ENCODE measurements around the gene STARD13. TPM values are rescaled to one million over a fixed set of nuclear protein-coding genes. Genes with fewer than 3 reads are reported as not detected.

The STARD13 gene
- total RNA-seq, 1 experiment from 2014 or later, result 4.1 TPM

DNA sequence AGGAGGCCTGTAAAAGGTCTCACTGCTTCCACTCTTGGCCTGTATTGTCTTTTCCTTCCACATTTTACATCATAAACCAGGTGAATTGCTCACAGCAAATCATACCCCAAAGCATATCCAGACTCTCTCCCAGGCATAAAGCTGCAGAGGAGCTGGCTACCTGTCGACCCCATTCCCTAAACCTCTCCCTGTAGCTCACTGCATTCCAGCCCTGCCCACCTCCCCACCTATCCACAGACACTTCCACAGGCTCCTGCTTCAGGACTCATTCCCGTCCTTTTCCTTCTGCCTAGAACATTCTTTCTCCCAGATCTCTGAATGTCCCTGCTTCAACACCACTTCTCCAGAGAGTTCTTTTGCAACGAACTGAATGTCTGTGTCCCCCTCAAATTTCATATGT lies 46.4 kb upstream of the STARD13 start:
- intact Hi-C loops (cut with micrococcal nuclease), result no loop called here

More for the DNA sequence above, 46.4 kb upstream of the STARD13 start:
- no peak for DNase-seq (ENCODE audit: low read depth, low spot score)
- Histone ChIP-seq H3K27ac (ENCODE audit: low read depth, low read length) (no peak overlapping the region), H3K4me1 (ENCODE audit: control insufficient read depth in 1 of 2, insufficient read depth in 2 of 2, low read length in 2 of 2) (no peaks in the 10 kb centered on the region), H3K9ac (ENCODE audit: low read length) (no peak overlapping the region), H3K9me2 (ENCODE audit: insufficient read depth) (no peaks in the 10 kb centered on the region; the same call in 1 of the 2 replicates), H3K4me2 (ENCODE audit: low read length) (no peak overlapping the region), H3K4me3 (replicated peaks in 1 of 2; ENCODE audit: low read depth in 1 of 2, low read length in 2 of 2) (no peak overlapping the region), H4K20me1 (ENCODE audit: insufficient read depth) (no peaks in the 10 kb centered on the region), H3K79me2 (ENCODE audit: insufficient read depth, low read length) (no peaks in the 10 kb centered on the region), H2AFZ (ENCODE audit: low read depth, low read length, poor library complexity, severe bottlenecking) (no peak overlapping the region), H3K36me3 (ENCODE audit: control insufficient read depth in 1 of 2, insufficient read depth in 2 of 2, low read length in 2 of 2) (no peaks in the 10 kb centered on the region), H3K27me3 (ENCODE audit: insufficient read depth, low read length) (no peaks in the 10 kb centered on the region), H3K9me3 (ENCODE audit: control insufficient read depth in 1 of 2, insufficient read depth in 1 of 2, low read depth in 1 of 2, low read length in 2 of 2) (no peaks in the 10 kb centered on the region)
- ChIA-PET RAD21 (ENCODE audit: low non-redundant PET in 1 of 2, low total read pairs in 2 of 2, uncharacterized antibody in 2 of 2, unreplicated experiment in 2 of 2) (no interaction called here), POLR2A (interaction anchor here (0.6 kb wide), 1 partner anchor 19 kb away, joined by 3 read pairs; no protein-coding TSS in a partner anchor), CTCF (no interaction called here)
- ATAC-seq, result no peak
- no peak for TF ChIP-seq POLR2A (IDR thresholded peaks at IDR 0.05; ENCODE audit: borderline replicate concordance, extremely low read depth, insufficient read depth, insufficient read length)
- no peak for TF ChIP-seq POLR2AphosphoS5 (IDR thresholded peaks at IDR 0.05; ENCODE audit: low read depth, low read length)
- TF ChIP-seq SP1 (IDR thresholded peaks at IDR 0.05; ENCODE audit: low read depth), result no peak
- no peak for TF ChIP-seq EGR1 (IDR thresholded peaks at IDR 0.05; ENCODE audit: low read depth)
- TF ChIP-seq, protein P1, sequence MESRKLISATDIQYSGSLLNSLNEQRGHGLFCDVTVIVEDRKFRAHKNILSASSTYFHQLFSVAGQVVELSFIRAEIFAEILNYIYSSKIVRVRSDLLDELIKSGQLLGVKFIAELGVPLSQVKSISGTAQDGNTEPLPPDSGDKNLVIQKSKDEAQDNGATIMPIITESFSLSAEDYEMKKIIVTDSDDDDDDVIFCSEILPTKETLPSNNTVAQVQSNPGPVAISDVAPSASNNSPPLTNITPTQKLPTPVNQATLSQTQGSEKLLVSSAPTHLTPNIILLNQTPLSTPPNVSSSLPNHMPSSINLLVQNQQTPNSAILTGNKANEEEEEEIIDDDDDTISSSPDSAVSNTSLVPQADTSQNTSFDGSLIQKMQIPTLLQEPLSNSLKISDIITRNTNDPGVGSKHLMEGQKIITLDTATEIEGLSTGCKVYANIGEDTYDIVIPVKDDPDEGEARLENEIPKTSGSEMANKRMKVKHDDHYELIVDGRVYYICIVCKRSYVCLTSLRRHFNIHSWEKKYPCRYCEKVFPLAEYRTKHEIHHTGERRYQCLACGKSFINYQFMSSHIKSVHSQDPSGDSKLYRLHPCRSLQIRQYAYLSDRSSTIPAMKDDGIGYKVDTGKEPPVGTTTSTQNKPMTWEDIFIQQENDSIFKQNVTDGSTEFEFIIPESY (IDR thresholded peaks at IDR 0.05; ENCODE audit: extremely low read depth, insufficient replicate concordance, low read length), result no peak
- TF ChIP-seq JUND (IDR thresholded peaks at IDR 0.05), result no peak
- no peak for TF ChIP-seq EZH2 (IDR thresholded peaks at IDR 0.05)
- TF ChIP-seq, protein P2, sequence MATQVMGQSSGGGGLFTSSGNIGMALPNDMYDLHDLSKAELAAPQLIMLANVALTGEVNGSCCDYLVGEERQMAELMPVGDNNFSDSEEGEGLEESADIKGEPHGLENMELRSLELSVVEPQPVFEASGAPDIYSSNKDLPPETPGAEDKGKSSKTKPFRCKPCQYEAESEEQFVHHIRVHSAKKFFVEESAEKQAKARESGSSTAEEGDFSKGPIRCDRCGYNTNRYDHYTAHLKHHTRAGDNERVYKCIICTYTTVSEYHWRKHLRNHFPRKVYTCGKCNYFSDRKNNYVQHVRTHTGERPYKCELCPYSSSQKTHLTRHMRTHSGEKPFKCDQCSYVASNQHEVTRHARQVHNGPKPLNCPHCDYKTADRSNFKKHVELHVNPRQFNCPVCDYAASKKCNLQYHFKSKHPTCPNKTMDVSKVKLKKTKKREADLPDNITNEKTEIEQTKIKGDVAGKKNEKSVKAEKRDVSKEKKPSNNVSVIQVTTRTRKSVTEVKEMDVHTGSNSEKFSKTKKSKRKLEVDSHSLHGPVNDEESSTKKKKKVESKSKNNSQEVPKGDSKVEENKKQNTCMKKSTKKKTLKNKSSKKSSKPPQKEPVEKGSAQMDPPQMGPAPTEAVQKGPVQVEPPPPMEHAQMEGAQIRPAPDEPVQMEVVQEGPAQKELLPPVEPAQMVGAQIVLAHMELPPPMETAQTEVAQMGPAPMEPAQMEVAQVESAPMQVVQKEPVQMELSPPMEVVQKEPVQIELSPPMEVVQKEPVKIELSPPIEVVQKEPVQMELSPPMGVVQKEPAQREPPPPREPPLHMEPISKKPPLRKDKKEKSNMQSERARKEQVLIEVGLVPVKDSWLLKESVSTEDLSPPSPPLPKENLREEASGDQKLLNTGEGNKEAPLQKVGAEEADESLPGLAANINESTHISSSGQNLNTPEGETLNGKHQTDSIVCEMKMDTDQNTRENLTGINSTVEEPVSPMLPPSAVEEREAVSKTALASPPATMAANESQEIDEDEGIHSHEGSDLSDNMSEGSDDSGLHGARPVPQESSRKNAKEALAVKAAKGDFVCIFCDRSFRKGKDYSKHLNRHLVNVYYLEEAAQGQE (IDR thresholded peaks at IDR 0.05; ENCODE audit: low read depth), result no peak
- TF ChIP-seq CBX3 (IDR thresholded peaks at IDR 0.05; ENCODE audit: low read depth), result no peak
- TF ChIP-seq, protein P3, sequence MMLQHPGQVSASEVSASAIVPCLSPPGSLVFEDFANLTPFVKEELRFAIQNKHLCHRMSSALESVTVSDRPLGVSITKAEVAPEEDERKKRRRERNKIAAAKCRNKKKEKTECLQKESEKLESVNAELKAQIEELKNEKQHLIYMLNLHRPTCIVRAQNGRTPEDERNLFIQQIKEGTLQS (IDR thresholded peaks at IDR 0.05), result no peak
- TF ChIP-seq RAD21 (IDR thresholded peaks at IDR 0.05; ENCODE audit: low read depth), result no peak
- TF ChIP-seq EZH2phosphoT487 (IDR thresholded peaks at IDR 0.05; ENCODE audit: borderline replicate concordance), result no peak
- TF ChIP-seq SRF (IDR thresholded peaks at IDR 0.05; ENCODE audit: low read depth), result no peak
- TF ChIP-seq TCF7L2 (IDR thresholded peaks at IDR 0.05; ENCODE audit: borderline replicate concordance, extremely low read depth, insufficient read depth, insufficient read length), result no peak
- no peak for TF ChIP-seq ELF1 (IDR thresholded peaks at IDR 0.05; ENCODE audit: borderline replicate concordance, low read depth)
- no peak for TF ChIP-seq CEBPB (IDR thresholded peaks at IDR 0.05; ENCODE audit: low read depth)
- TF ChIP-seq, protein P4, sequence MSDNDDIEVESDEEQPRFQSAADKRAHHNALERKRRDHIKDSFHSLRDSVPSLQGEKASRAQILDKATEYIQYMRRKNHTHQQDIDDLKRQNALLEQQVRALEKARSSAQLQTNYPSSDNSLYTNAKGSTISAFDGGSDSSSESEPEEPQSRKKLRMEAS (IDR thresholded peaks at IDR 0.05), result no peak
- TF ChIP-seq SIN3A (IDR thresholded peaks at IDR 0.05; ENCODE audit: low read depth), result no peak
- BruUV-seq (replicated peaks), result no TSS peak
